H9 (cell line): ENCODE measurements around the gene PLIN4. TPM values are rescaled to one million over a fixed set of nuclear protein-coding genes. Genes with fewer than 3 reads are reported as not detected.

ENCODE experiments used
- DNase-seq: peaks from one replicate; pipeline ENCODE4 v3.0.0-alpha.2; 2017
- H2AFZ ChIP-seq: one replicate; pipeline ENCODE4 v1.6.1; 2013; ENCODE audit warnings: mild to moderate bottlenecking, low read length, control low read depth, moderate library complexity
- H2AK5ac ChIP-seq: 2 replicates; pipeline ENCODE4 v1.6.1; 2013; ENCODE audit warnings: low read length, control low read depth, mixed read lengths; ENCODE audit not compliant: insufficient read length
- H2BK120ac ChIP-seq: one replicate; pipeline ENCODE4 v1.6.1; 2013; ENCODE audit warnings: low read depth, mild to moderate bottlenecking, low read length, control low read depth, inconsistent platforms; ENCODE audit not compliant: poor library complexity, severe bottlenecking
- H2BK12ac ChIP-seq: 2 replicates; pipeline ENCODE4 v1.6.1; 2013; ENCODE audit warnings: low read length, control low read depth, mixed read lengths, low read depth; ENCODE audit not compliant: insufficient read length
- H2BK15ac ChIP-seq: 2 replicates; pipeline ENCODE4 v1.6.1; 2013; ENCODE audit warnings: low read depth, low read length, control low read depth
- H2BK20ac ChIP-seq: one replicate; pipeline ENCODE4 v1.6.1; 2013; ENCODE audit warnings: low read depth, mild to moderate bottlenecking, low read length, control low read depth, inconsistent platforms; ENCODE audit not compliant: poor library complexity, severe bottlenecking
- H2BK5ac ChIP-seq: 2 replicates; pipeline ENCODE4 v1.6.1; 2013; ENCODE audit warnings: low read length, control low read depth, mixed read lengths; ENCODE audit not compliant: insufficient read length
- H3K14ac ChIP-seq: 2 replicates; pipeline ENCODE4 v1.6.1; 2013; ENCODE audit warnings: low read length, control low read depth; ENCODE audit not compliant: insufficient read depth
- H3K18ac ChIP-seq: 2 replicates; pipeline ENCODE4 v1.6.1; 2013; ENCODE audit warnings: low read depth, mild to moderate bottlenecking, mixed read lengths, low read length, control low read depth; ENCODE audit not compliant: insufficient read length
- H3K23ac ChIP-seq: 2 replicates; pipeline ENCODE4 v1.6.1; 2013; ENCODE audit warnings: low read length, control low read depth, mixed read lengths, low read depth; ENCODE audit not compliant: insufficient read length
- H3K23me2 ChIP-seq: 2 replicates; pipeline ENCODE4 v1.6.1; 2013; ENCODE audit warnings: low read depth, mild to moderate bottlenecking, mixed read lengths, low read length, control low read depth; ENCODE audit not compliant: insufficient read length, poor library complexity, severe bottlenecking
- H3K27ac ChIP-seq: 2 replicates; pipeline ENCODE4 v1.5.1; 2013; ENCODE audit warnings: low read length, control low read depth, mixed read lengths, low read depth; ENCODE audit not compliant: insufficient read length
- H3K27me3 ChIP-seq: 2 replicates; pipeline ENCODE4 v1.6.1; 2013; ENCODE audit warnings: low read length, control low read depth, inconsistent platforms; ENCODE audit not compliant: insufficient read depth
- H3K4ac ChIP-seq: 2 replicates; pipeline ENCODE4 v1.6.1; 2013; ENCODE audit warnings: low read depth, mild to moderate bottlenecking, control low read depth, inconsistent platforms, low read length, moderate library complexity
- H3K4me1 ChIP-seq: 2 replicates; pipeline ENCODE4 v1.6.1; 2013; ENCODE audit warnings: low read length, control low read depth, inconsistent platforms; ENCODE audit not compliant: insufficient read depth
- H3K4me2 ChIP-seq: 2 replicates; pipeline ENCODE4 v1.6.1; 2013; ENCODE audit warnings: low read length, control low read depth, mixed read lengths; ENCODE audit not compliant: insufficient read length, insufficient read depth
- H3K56ac ChIP-seq: 2 replicates; pipeline ENCODE4 v1.6.1; 2013; ENCODE audit warnings: low read depth, mild to moderate bottlenecking, mixed read lengths, low read length, control low read depth; ENCODE audit not compliant: insufficient read length
- H3K79me1 ChIP-seq: 2 replicates; pipeline ENCODE4 v1.6.1; 2013; ENCODE audit warnings: low read depth, mild to moderate bottlenecking, moderate library complexity, low read length, control low read depth, inconsistent platforms; ENCODE audit not compliant: insufficient read depth, poor library complexity, severe bottlenecking
- H3K79me2 ChIP-seq: 2 replicates; pipeline ENCODE4 v1.6.1; 2013; ENCODE audit warnings: low read length, control low read depth, inconsistent platforms; ENCODE audit not compliant: insufficient read depth
- H3K9ac ChIP-seq: 2 replicates; pipeline ENCODE4 v1.6.1; 2013; ENCODE audit warnings: low read length, control low read depth, mixed read lengths; ENCODE audit not compliant: insufficient read length; ENCODE audit errors: extremely low read depth
- H3K9me3 ChIP-seq: one replicate; pipeline ENCODE4 v1.6.1; 2013; ENCODE audit warnings: low read depth, low read length, inconsistent platforms; ENCODE audit not compliant: control insufficient read depth
- H3T11ph ChIP-seq: one replicate; pipeline ENCODE4 v1.6.1; 2013; ENCODE audit warnings: mild to moderate bottlenecking, low read length, control low read depth, inconsistent platforms
- H4K20me1 ChIP-seq: one replicate; pipeline ENCODE4 v1.6.1; 2013; ENCODE audit not compliant: control insufficient read depth, insufficient read length, insufficient read depth
- H4K5ac ChIP-seq: 2 replicates; pipeline ENCODE4 v1.6.1; 2013; ENCODE audit warnings: low read depth, mild to moderate bottlenecking, mixed read lengths, low read length, control low read depth; ENCODE audit not compliant: insufficient read length
- H4K8ac ChIP-seq: replicated peaks from 2 replicates; pipeline ENCODE4 v1.6.1; 2013; ENCODE audit warnings: low read length, control low read depth, mixed read lengths, low read depth; ENCODE audit not compliant: insufficient read length
- H4K91ac ChIP-seq: 2 replicates; pipeline ENCODE4 v1.6.1; 2013; ENCODE audit warnings: low read depth, mild to moderate bottlenecking, moderate library complexity, mixed read lengths, low read length, control low read depth; ENCODE audit not compliant: insufficient read length
- H3K27ac Mint-ChIP-seq, 3 experiments: 2 replicates in 2 of 3; 3 replicates in 1 of 3; pipeline ENCODE4 v1.8.0; 2020 to 2021; ENCODE audit warnings: mixed read lengths in 3 of 3, mild to moderate bottlenecking in 1 of 3, moderate library complexity in 1 of 3
- H3K27me3 Mint-ChIP-seq: 2 replicates; pipeline ENCODE4 v1.8.0; 2021; ENCODE audit warnings: low read depth, mild to moderate bottlenecking, moderate library complexity, mixed read lengths
- H3K36me3 Mint-ChIP-seq, 3 experiments: 2 replicates in 2 of 3; 3 replicates in 1 of 3; pipeline ENCODE4 v1.8.0; 2020 to 2021; ENCODE audit warnings: low read depth in 3 of 3, mixed read lengths in 3 of 3; ENCODE audit not compliant: insufficient read depth in 1 of 3
- H3K4me1 Mint-ChIP-seq, 2 experiments: 2 replicates each; pipeline ENCODE4 v1.8.0; 2020; ENCODE audit warnings: mixed read lengths in 2 of 2
- H3K4me3 Mint-ChIP-seq, 2 experiments: 2 replicates in 1 of 2; 3 replicates in 1 of 2; pipeline ENCODE4 v1.8.0; 2020 to 2021; ENCODE audit warnings: mild to moderate bottlenecking in 2 of 2, mixed read lengths in 2 of 2, moderate library complexity in 1 of 2
- H3K9me3 Mint-ChIP-seq, 2 experiments: 2 replicates in 1 of 2; 3 replicates in 1 of 2; pipeline ENCODE4 v1.8.0; 2020; ENCODE audit warnings: mild to moderate bottlenecking in 2 of 2, mixed read lengths in 2 of 2, moderate library complexity in 1 of 2
- CTCF ChIP-seq: fragments of 200-600 bp; sonication (generic); conservative IDR thresholded peaks from 3 replicates; pipeline ENCODE4 v1.8.0; 2021; ENCODE audit warnings: antibody characterized with exemption, mild to moderate bottlenecking
- WGBS: extraction: QIAGEN DNeasy Blood & Tissue Kit; methylation state at CpG from one replicate; pipeline ENCODE4 v1.1.7; 2013; ENCODE audit warnings: missing lambda C conversion rate, low lambda C conversion rate, mixed read lengths; ENCODE audit not compliant: insufficient read length; ENCODE audit errors: extremely low coverage; 5-methylcytosine and 5-hydroxymethylcytosine counted together
- total RNA-seq: library from RNA; stranded (reverse); gene quantifications from 2 replicates; pipeline ENCODE4 v1.2.1, GENCODE V29; 2021

PLIN4 gene
- total RNA-seq, 1 experiment from 2014 or later, result 1.1 TPM

GRCh38 chr19:4456476-4456842, 61.8 kb downstream of the PLIN4 start:
- H3K9me3 ChIP-seq, result no peaks in the 10 kb centered on the region
- no peak overlapping the region for H3K18ac ChIP-seq
- no peak overlapping the region for H3T11ph ChIP-seq
- H3K4me3 Mint-ChIP-seq, result peak overlapping the region; percentile 83 to 85
- peak overlapping the region; percentile 87 for H3K4me2 ChIP-seq
- H3K27ac ChIP-seq, result no peak overlapping the region
- peaks cover 4% of the 10 kb centered on the region for H4K20me1 ChIP-seq
- DNase-seq, result peak; percentile 51
- no peak overlapping the region for H3K4ac ChIP-seq
- no peak for TF ChIP-seq CTCF
- no peak overlapping the region for H4K5ac ChIP-seq
- H2BK20ac ChIP-seq, result no peak overlapping the region
- WGBS, result no CpG with 5 or more reads among the region's 9 CpGs
- no peak overlapping the region for H2AK5ac ChIP-seq
- no peaks in the 10 kb centered on the region for H3K4me1 ChIP-seq
- peaks cover 0 to 3% of the 10 kb centered on the region in 2 experiments; a peak in 1 of 5 replicates for H3K9me3 Mint-ChIP-seq
- H3K27ac Mint-ChIP-seq, result peak overlapping the region; percentile 26 to 96 (median 78); a peak in 3 of 7 replicates
- H3K23me2 ChIP-seq, result peaks cover 9% of the 10 kb centered on the region
- no peak overlapping the region for H4K91ac ChIP-seq
- peak overlapping the region; percentile 63; the same call in 1 of the 2 replicates for H3K14ac ChIP-seq
- H2AFZ ChIP-seq, result no peak overlapping the region
- H3K9ac ChIP-seq, result peak overlapping the region; percentile 25
- no peak overlapping the region for H2BK15ac ChIP-seq
- no peaks in the 10 kb centered on the region for H3K79me1 ChIP-seq
- peaks cover 2 to 14% (median 5%) of the 10 kb centered on the region in 3 experiments; a peak in 3 of 7 replicates for H3K36me3 Mint-ChIP-seq
- H4K8ac ChIP-seq, result no peak overlapping the region
- no peak overlapping the region for H2BK5ac ChIP-seq
- no peak overlapping the region for H3K56ac ChIP-seq
- peaks cover 9% of the 10 kb centered on the region for H3K27me3 Mint-ChIP-seq
- H3K4me1 Mint-ChIP-seq, result peaks cover 10 to 14% of the 10 kb centered on the region in 2 experiments
- H3K27me3 ChIP-seq, result no peaks in the 10 kb centered on the region
- H2BK120ac ChIP-seq, result no peak overlapping the region
- H3K79me2 ChIP-seq, result no peaks in the 10 kb centered on the region; the same call in 1 of the 2 replicates
- no peak overlapping the region for H3K23ac ChIP-seq
- H2BK12ac ChIP-seq, result no peak overlapping the region
